SK-N-SH treated with all-trans-retinoic acid at 6 μM for 48 hours (cell line): ENCODE measurements around the gene MYDGF.

ENCODE experiments used
- TCF4 ChIP-seq: fragments of 250-450 bp; sonication (Bioruptor Pico); IDR thresholded peaks from 2 replicates; pipeline ENCODE4 v1.8.0; 2021; ENCODE audit warnings: mild to moderate bottlenecking, moderate library complexity, borderline replicate concordance
- ZFP30 ChIP-seq: fragments of 450-650 bp; formaldehyde crosslinking; IDR thresholded peaks from 2 replicates; pipeline ENCODE4 v1.5.0; 2022; ENCODE audit warnings: mild to moderate bottlenecking, moderate library complexity

GRCh38 chr19:4664642-4665041 is 5.5 kb downstream of the MYDGF start:
- TF ChIP-seq ZFP30 (CRISPR knock-in tag) (no peak), TCF4 (CRISPR knock-in tag) (no peak)
